GM19043 (cell line): Measurements from ENCODE around the gene PSMC3.
A peak's percentile ranks its signal among the peaks of the same experiment; 100 is the strongest.

Source experiments
- ATAC-seq: cut with Tn5 transposase; IDR thresholded peaks from one replicate; pipeline ENCODE4 v1.9.1; 2021; ENCODE audit warnings: low read depth; ENCODE audit not compliant: unreplicated experiment

PSMC3 gene

DNA sequence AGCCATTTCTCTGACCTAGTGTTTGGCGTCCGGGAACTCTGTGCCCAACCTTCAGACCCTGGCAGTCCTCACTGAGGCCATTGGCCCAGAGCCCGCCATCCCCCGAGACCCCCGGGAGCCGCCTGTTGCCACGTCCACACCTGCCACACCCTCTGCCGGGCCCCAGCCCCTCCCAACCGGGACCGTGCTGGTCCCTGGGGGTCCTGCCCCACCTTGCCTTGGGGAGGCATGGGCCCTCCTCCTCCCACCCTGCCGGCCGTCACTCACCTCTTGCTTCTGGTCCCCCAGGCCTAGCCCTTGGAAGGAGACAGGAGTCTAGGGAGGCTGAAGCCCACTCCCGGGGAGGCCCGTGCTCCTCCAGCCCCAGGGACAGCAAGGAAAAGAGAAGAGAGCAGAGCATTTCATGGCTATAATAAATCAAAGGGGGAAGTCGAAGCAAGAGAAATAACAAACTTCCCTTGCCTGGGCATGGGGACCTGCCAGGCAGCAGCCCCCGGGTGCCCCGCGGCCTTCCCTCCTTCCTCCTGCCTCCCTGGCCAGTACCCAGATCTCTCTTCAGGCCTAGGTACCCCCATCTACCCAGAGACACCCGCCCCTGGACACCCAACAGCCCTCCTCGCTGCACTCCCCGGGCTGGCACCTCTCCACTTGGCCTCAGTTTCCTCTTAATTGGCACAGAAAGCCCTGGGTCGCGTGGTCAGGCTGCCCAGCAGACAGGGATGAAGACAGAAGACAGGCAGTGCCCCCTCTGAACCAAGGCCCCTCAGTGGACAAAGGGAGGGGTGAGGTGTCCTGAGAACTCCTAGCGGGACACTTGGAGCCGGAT, 30.8 kb downstream of the PSMC3 start:
- ATAC-seq: no peak

DNA sequence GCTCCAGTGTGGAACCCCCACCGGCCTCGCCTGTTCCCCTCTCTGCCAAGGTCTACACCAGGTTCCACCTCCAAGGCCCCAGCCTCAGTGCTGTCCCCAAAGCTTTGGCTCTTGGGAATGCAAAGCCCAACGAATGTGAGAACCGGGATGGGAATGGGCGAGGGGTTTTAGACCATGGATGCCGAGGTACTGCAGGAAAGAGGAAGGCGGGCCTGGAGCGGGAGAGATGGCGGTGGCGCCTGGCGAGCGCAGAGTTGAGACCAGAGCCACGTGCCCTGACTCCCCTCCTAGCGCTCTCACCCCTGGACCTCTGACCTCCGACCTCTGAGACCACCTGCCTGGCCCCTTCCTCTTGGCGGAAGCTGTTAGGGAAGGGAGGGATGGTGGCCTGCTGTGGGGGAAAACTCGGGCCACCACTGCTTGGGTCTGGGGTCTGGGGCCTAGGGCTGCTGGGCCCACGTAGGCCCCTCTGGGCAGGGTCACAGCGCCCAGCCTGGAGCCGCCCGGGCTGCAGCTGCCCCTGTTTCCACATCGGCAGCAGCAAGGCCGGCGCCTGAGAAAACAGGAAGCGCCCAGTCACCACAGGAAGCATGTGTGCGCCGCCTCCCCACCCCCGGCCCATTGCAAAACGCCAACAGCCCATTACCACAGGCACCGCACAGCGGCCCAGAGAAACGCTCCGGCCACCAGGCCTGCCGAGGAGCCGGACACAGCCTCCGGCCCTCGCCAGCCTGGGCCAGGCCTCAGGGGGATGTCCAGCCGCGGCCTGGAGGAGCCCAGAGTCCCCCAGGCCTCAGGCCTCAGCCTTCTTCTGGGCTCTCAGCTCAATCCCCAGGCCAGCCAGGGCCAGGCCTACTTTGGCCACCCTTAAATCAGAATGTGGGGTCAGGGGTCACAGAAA, 31.7 kb downstream of the PSMC3 start:
- peak; percentile 59 for ATAC-seq

DNA sequence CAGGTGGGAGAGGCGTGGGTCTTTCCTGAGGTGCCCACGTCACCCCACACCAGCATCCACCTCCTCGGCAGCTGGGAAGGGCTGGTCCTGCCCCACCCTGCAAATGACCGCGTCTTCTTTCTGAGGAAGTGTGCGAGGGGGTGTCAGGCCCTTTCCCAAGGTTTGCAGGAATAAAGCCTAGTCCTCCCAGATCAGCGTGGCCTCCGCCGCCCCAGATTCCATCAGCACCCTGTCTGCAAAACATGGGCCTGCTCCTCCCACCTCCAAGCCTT, 32.3 kb downstream of the PSMC3 start:
- ATAC-seq: no peak

DNA sequence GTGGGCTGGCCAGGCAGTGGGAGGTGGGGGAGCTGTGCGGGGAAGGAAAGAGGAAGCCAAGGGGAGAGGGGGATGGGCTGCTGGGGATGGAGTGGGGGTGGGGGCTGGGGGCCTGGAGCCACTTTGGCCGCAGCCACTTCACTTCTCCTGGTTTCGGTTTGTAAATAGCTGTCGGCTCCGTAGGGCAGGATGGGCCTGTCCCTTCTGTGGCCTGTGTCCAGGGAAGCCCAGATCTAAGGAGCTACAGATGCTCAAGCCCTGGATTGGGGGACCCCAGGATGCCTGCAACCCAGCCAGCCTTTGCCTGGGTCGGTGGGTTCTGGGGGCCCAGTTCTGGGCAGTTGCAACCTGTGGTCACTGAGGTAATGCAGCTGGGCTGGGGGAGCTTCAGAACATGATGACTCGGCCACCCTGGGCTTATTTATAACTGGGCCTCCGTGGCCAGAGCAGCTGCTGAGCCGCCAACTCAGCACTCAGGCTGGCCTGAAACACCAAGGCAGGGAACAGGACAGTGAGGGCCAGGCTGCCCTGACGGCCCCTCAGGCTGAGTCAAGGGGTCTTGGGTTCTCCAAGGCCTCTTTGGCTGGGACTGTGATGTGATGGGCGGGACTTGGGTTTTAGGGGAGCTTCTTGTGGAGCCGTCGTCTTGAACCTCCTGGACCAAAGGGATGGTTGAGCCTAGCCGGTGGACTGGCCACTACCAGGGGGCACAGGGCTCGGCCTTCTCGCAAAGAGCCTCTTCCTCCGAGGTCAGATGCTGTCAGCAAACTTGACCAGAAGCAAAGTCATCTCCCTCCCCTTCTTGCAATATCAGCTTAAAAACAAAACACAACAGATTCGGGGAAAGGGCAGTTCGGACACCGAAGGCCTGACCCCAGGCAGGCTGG, 32.8 kb downstream of the PSMC3 start:
- no peak for ATAC-seq

DNA sequence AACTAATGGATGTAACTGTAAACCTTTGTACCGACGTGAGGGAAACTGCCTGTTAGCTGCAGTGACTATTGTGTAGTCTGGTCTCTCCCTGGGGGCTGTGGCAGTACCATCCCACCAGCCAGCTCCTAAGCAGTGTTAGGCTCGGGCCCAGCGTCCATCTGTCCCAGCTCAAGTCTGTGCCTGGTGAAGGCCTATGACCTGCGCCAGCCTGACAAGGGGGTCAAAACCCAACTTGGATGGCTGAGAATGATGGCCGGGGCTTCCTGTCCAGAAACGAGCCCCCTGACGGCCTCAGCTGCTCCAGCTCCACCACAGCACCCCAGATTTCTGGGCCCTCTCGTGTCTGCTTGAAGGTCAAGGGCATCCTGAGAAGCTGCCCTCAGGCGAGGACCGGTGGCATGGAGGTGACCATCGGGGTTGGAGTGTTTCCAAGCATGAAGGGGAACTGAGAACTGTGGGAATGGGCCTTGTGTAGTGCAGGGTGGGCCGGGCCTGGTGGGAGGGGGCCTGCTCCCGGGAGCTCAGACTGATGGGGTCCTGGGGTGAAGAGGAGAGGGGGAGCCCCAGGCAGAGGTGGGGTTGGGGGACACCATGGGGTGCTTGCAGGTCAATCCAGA, 33.6 kb downstream of the PSMC3 start:
- no peak for ATAC-seq

DNA sequence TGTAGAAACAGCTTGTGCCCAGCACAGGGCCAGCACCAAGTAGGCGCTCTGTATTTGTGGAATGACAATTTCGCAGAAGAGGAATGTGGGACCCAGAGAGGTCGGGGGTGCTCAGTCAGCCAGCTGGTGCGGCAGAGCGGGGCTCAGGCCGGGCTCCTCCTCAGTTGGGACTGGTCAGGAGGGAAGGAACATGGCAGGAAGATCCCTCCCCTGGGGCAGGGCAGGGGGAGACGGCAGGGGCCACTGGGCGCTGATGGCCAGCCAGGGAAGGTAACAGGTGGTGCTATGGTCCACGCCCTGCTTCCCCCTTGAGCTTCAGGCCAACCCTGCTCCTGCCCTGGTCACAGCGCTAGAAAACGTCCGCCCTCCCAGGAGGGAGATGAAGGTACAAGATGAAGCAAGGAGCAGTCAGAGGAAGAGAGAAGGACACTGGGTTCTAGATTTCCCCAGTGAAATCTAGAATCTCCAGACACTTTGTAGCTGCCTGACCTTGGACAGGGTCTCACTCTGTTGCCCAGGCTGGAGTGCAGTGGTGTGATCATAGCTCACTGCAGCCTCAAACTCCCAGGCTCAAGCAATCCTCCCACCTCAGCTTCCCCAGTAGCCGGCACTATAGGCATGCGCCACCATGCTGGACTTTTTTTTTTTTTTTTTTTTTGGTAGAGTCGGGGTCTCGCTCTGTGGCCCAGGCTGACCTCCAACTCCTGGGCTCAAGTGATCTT, 34.4 kb downstream of the PSMC3 start:
- ATAC-seq: no peak

DNA sequence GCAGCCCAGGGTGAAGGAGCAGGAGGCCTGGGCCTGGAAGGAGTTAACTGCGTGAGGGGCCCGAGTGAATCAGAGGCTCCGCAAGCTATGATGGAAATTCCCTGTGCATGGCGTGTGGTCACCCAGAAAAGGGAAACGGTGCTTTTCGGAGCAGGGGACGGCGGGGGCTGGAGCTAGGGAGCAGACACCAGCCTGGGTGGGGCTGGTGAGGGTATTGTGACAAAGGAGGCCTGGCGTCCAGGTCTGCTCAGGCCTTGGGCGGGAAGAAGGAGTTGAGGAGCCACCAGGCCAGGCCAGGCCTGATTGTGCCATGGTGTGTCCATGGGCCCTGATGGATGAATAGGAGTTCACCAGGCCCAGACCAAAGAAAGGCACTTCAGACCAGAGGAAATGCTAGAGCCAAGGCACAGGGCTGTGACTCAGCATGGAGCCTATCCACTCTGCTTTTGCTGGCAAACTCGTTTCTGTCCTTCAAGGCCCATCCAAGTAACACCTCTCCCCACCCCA, 35.1 kb downstream of the PSMC3 start:
- ATAC-seq: no peak

DNA sequence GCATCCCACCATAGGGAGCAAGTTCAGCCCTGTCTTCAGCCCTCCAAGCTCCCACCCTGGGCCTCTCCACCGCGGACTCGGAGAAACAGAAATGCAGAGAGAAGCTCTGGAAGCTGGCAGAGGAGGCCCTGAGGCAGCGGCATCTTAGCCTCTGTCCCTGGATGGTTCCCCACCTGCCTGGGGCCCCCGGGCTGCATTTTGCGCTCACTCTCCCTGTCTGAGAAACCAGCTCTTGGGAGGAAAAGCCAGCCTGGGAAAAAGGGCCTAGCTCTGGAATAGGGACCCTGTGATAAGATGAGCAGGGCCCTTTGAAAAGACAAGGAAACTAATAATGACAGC, 35.8 kb downstream of the PSMC3 start:
- ATAC-seq: no peak

DNA sequence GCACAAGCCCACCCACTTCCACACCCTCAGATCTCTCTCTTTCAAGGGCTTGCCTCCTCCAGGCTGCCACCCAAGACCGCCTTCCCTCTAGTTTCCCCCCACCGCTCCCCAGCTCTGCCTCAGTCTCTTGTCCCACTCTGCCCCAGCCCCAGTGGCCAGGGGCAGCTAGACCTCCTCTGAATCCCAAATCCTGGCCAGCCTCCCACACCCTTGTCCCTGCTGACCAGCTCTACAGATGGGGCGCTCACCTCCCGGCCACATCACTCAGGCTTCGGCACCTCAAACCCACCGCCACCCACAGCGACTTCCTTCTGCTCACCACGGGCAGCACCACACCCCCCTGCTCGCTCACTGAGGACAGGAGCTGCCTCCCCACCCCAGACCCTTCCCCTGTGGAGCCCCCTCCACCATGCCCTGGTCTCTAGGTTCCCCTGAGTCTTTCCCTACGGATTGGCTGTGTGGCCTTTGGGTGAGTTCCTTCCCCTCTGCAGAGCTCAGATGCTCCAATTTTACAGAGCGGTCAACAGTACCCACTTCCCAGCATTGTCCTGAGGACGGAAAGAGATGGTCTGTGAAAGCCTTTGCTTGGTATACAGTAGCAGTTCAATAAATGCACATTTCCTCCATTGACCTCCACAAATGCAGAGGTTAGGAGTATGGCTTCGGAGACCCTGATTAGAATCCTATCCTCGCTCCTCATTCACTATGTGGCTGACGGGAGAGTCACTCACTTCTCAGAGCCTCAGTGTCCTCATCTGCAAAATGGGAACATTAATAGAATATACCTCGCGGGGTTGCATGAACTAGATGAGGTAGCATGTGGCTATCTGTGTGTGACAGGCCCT, 36.4 kb downstream of the PSMC3 start:
- no peak for ATAC-seq

DNA sequence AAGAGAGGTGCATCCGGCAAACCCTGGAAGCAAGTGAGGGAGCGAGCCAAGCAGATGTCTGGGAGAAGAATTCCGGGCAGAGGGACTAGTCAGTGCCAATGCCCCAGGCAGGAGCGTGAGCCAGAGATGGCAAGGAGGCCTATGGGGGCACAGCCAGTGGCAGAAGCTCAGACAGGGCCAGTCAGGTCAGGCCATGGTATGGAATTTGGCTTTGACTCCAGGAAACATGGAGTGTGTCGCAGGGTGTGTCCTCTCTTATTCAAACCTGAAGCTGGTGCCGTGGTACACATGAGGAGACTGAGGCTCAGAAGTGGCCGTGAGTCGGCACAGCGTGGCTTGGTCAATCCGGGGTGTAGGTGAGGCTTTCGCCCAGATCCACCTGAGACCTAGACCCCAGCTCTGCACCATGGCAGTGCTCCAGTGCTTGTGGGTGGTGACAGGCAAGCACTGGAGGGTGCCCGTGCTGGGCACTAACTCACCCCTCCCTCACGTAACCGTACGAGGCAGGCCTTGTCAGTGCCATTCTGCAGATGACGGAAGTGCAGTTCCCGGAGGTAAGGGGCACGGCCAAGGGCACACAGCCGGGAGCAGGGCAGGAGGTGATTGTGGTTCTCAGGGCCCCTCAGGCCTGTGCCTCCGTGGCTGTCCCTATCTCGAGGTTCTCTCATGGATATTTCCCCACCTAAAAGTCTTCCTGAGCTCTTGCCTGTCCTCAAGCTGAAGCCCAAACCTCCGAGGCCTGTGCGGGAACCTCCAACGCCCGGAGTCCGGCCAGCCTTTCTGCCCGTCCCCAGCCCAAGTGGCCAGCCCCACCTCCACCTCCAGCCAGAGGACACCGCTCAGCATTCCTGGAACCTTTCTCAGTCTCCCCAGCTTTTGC, 37.3 kb downstream of the PSMC3 start:
- no peak for ATAC-seq

DNA sequence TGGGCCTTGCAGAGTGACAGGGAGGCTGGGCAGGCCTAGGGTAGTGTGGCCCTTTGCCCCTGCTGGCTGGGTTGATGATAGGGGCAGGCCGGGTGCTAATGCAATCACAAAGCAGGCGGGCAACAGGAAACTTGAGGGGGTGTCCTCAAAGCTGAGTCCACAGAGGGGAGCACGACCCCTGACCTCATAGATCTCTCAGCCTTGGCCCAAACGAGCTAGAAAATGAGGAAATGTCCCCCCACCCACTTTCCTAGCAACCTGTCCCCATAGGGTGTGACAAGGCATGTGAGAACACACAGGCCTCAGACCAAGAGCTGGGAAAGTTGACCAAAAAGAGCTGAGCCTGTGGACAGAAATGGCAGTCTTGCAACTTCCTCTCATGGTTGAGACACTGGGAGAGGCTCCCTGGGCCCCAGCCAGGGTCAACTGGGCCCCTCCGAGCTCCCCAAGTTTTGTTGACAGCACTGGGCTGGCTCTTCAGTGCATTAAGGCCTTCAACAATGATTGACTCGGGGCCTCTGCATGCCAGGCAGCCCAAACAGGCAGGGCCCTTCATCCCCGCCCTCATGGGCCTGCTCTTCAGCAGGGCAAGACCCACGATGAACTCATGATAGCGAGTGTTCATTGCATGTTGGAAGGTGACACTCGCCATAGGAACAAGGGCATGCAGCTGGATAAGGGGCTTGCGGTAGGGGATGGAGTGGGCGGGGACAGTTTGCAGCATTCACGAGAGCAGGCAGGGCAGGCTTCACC, 38.1 kb downstream of the PSMC3 start:
- ATAC-seq: no peak

DNA sequence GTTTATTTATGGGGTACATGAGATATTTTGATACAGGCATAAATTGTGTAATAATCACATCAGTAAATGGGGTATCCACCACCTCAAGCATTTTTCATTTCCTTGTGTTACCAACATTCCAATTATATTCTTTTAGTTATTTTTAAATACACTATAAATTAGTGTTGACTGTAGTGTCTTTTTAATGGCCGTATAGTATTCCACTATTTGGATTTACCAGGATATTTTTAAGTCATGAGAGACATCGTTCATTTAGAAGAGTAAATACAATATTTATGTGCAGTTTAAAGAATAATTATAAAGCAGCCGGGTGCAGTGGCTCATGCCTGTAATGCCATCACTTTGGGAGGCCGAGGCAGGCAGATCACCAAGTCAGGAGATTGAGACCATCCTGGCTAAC, 41.7 kb downstream of the PSMC3 start:
- no peak for ATAC-seq

DNA sequence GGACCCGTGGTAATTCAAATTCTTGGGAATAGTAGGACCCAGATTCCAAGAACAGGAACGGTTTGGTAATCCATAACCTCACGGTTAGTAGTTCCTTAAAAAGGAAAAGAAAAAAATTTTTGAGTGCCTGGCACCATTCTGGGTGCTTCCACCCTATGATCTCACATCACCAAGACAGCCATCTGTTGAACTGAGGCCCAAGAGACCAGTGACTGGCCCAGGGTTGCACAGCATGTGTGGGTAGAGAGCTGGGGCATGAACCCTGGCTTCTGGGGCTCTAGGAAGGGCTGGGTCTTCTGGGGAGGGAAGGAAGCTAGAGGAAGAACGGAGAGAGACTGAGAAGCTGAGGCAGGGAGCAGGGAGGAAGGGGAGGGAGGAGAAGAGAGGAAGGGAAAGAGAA, 43.2 kb downstream of the PSMC3 start:
- ATAC-seq: no peak

DNA sequence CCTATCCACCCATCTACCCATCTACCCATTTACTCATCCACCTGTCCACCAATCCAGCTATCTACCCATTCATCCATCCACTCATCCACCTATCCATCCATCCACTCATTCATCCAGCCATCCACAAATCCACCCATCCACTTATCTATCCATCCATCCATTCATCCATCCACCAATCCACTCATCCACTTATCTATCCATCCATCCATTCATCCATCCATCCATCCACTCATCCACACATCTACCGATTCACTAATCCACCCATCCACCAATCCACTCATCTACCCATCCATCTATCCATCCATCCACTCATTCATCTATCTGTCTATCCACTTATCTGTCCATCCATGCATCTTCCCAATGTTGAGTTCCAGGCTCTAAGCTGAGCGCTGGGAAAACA, 46.2 kb downstream of the PSMC3 start:
- no peak for ATAC-seq

DNA sequence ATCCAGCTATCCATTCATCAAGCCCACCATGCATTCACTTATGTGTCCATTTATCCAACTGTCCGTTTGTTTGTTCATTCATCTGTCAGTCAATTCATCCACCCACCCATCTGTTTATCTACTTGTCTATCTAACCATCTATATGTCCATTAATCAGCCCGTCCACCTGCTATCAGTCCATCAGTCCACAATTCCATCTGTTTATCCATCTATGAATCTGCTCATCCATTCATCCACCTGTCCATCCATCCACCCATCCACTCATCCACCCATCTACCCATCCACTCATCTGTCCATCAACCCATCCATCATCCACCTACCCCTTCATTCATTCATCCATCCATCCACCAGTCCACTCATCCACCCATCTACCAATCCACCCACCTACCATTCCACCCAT, 46.9 kb downstream of the PSMC3 start:
- no peak for ATAC-seq

DNA sequence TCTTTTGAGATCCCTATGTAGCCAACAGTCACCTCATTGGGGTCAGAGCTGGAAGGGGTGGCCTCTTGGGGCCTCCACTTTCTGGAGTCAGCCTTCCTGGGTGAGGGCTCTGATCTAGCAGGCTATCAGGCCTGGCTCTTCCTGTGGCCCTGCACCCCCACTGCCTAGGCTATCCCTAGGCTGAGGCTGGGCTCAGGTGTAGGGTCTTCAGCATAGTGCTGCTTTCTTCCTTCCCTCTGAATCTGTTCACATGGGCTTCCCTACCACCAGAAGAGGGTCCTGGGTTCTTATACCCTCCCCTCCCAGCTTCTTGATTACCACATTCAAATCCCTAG, 47.4 kb downstream of the PSMC3 start:
- ATAC-seq: no peak

DNA sequence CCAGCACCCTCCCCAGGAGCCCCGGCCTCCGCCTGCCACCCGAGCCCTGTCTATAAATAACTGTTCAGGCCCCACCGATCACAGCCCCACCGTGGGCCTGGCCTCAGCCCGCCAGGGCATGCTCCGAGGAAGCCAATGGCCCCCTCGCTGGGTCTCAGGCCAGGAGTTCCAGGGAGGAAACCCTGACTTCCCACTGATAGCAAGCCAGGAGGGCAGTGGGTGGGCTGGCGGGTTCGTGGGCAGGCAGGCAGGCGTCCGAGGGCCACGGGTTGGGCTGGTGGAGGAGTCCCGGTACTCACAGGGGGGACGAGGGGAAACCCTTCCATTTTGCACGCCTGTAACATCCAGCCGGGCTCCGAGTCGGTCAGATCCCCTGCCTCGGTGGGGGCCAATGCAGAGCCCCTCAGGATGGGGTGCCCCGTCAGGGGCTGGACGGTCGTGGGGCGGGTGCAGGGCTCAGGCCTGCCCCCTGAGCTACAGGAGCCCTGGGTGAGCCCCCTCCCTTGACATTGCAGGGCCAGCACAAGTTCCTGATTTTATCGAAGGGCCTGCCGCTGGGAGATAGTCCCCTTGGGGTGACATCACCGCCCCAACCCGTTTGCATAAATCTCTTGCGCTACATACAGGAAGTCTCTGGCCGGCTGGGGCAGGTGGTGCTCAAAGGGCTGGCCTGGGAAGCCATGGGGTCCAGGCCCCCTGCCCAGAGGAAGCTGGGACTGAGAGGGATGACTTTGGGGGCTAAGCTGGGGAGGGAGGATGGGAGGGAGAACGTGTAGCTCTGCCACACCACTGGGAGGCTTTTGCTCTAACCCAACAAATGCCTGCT, 48.0 kb downstream of the PSMC3 start, which contains the start of gene SPI1:
Gene SPI1 (minus strand): TSS at position 538 of the 826 bp plus-strand sequence. CDS start 194 bp downstream, at position 344.
- ATAC-seq: peak; percentile 72
